Uterus (tissue), 2 donors: Measurements from ENCODE around the gene DNAAF2.

Experiments
- POLR2A ChIP-seq, 2 donors: fragments of 450-650 bp; IDR thresholded peaks; one replicate each; pipeline ENCODE4 v1.6.1; 2016; ENCODE audit warnings: antibody characterized with exemption in 2 of 2, mild to moderate bottlenecking in 1 of 2, moderate library complexity in 1 of 2
- TF ChIP-seq, protein P1 (sequence below), 4 experiments: fragments of 200-600 bp in 2 of 4; fragments of 450-650 bp in 2 of 4; sonication (generic) in 2 of 4; IDR thresholded peaks; one replicate each; pipeline ENCODE4 v1.5.1; 2016 to 2019; ENCODE audit warnings: antibody characterized with exemption in 4 of 4, mild to moderate bottlenecking in 2 of 4, moderate library complexity in 1 of 4

- TF ChIP-seq, protein P1, sequence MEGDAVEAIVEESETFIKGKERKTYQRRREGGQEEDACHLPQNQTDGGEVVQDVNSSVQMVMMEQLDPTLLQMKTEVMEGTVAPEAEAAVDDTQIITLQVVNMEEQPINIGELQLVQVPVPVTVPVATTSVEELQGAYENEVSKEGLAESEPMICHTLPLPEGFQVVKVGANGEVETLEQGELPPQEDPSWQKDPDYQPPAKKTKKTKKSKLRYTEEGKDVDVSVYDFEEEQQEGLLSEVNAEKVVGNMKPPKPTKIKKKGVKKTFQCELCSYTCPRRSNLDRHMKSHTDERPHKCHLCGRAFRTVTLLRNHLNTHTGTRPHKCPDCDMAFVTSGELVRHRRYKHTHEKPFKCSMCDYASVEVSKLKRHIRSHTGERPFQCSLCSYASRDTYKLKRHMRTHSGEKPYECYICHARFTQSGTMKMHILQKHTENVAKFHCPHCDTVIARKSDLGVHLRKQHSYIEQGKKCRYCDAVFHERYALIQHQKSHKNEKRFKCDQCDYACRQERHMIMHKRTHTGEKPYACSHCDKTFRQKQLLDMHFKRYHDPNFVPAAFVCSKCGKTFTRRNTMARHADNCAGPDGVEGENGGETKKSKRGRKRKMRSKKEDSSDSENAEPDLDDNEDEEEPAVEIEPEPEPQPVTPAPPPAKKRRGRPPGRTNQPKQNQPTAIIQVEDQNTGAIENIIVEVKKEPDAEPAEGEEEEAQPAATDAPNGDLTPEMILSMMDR (IDR thresholded peaks at IDR 0.05): peak; percentile 64 to 84 (median 74)
- TF ChIP-seq POLR2A (IDR thresholded peaks at IDR 0.05): no peak
Observed at GRCh38 chr14:49586673-49587460, 48.2 kb downstream of the DNAAF2 start.
